MCF 10A (cell line): ENCODE data around the gene SENP7. TPM values are rescaled to one million over a fixed set of nuclear protein-coding genes. Genes with fewer than 3 reads are reported as not detected.
"Not testable (repeated sequence)": the region's sequence is repeated elsewhere in the genome, so short reads cannot be mapped to it uniquely, and the experiment has no call there.

Experiments used
- BruUV-seq: library from RNA; stranded (reverse); fragments of 400-500 nt; replicated peaks from 2 replicates; lab custom pipeline; 2021; lab: Mats Ljungman, UMichigan
- CTCF ChIA-PET: fragments of 300-600 bp; sonication (Branson Sonifier 250); formaldehyde crosslinking; extraction: SDS; loops from one replicate; lab custom pipeline; 2021; ENCODE audit warnings: antibody characterized with exemption, inconsistent platforms; lab: Yijun Ruan, JAX
- POLR2A ChIA-PET: fragments of 300-600, 350-650 bp; sonication (Branson Sonifier 250); formaldehyde crosslinking; extraction: SDS; loops from one replicate; lab custom pipeline; 2020; ENCODE audit warnings: antibody characterized with exemption, inconsistent platforms; lab: Yijun Ruan, JAX
- DNase-seq: peaks from one replicate; pipeline ENCODE4 v3.0.0-alpha.2; 2018; ENCODE audit not compliant: unreplicated experiment
- H3K27ac Mint-ChIP-seq: one replicate; pipeline ENCODE4 v1.8.0; 2022; ENCODE audit warnings: mild to moderate bottlenecking, low read depth, mixed read lengths; ENCODE audit not compliant: unreplicated experiment
- H3K27me3 Mint-ChIP-seq: one replicate; pipeline ENCODE4 v1.8.0; 2022; ENCODE audit warnings: mixed read lengths; ENCODE audit not compliant: insufficient read depth, unreplicated experiment
- H3K36me3 Mint-ChIP-seq: one replicate; pipeline ENCODE4 v1.8.0; 2022; ENCODE audit warnings: mild to moderate bottlenecking, moderate library complexity, mixed read lengths; ENCODE audit not compliant: insufficient read depth, unreplicated experiment
- H3K4me1 Mint-ChIP-seq: one replicate; pipeline ENCODE4 v1.8.0; 2022; ENCODE audit warnings: mixed read lengths; ENCODE audit not compliant: insufficient read depth, unreplicated experiment
- H3K4me3 Mint-ChIP-seq: one replicate; pipeline ENCODE4 v1.8.0; 2022; ENCODE audit warnings: mild to moderate bottlenecking, moderate library complexity, mixed read lengths; ENCODE audit not compliant: unreplicated experiment
- H3K9me3 Mint-ChIP-seq: one replicate; pipeline ENCODE4 v1.8.0; 2022; ENCODE audit warnings: mixed read lengths; ENCODE audit not compliant: unreplicated experiment
- intact Hi-C: fragments of 100-400 bp; cut with micrococcal nuclease; formaldehyde crosslinking; loops from 2 replicates; pipeline ENCODE4 v1.14.1; 2022
- total RNA-seq: library from RNA; stranded (reverse); gene quantifications from 2 replicates; pipeline ENCODE4 v1.2.3, GENCODE V29; 2022
- TF ChIP-seq, protein P1 (sequence below): fragments of 200-600 bp; IDR thresholded peaks from one replicate; pipeline ENCODE4 v1.8.0; 2022; ENCODE audit warnings: antibody characterized with exemption, mild to moderate bottlenecking; ENCODE audit not compliant: unreplicated experiment

SENP7 gene
- total RNA-seq, 1 experiment from 2014 or later = 11.9 TPM

DNA sequence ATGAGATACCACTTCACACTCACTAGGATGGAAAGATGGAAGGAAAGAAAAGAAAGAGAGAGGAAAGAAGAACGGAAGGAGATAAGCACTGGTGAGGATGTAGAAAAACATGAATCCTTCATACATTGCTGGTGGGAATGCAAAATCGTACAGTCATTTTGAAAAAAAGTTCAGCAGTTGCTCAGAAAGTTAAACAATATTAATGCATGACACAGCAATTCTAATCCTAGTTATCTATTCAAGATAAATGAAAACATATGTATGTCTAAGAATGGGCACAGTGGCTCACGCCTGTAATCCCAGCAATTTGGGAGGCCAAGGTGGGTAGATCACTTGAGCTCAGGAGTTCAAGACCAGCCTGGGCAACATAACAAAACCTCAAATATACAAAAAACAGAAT is 59.1 kb downstream of the SENP7 start:
- DNase-seq = no peak
- ChIA-PET POLR2A (no interaction called here), CTCF (no interaction called here)
- BruUV-seq = no TSS peak
- Mint-ChIP-seq H3K4me3 (no peak overlapping the region), H3K4me1 (no peaks in the 10 kb centered on the region), H3K27me3 (no peaks in the 10 kb centered on the region), H3K27ac (no peak overlapping the region), H3K36me3 (no peaks in the 10 kb centered on the region), H3K9me3 (peaks cover 7% of the 10 kb centered on the region)
- TF ChIP-seq, protein P1, sequence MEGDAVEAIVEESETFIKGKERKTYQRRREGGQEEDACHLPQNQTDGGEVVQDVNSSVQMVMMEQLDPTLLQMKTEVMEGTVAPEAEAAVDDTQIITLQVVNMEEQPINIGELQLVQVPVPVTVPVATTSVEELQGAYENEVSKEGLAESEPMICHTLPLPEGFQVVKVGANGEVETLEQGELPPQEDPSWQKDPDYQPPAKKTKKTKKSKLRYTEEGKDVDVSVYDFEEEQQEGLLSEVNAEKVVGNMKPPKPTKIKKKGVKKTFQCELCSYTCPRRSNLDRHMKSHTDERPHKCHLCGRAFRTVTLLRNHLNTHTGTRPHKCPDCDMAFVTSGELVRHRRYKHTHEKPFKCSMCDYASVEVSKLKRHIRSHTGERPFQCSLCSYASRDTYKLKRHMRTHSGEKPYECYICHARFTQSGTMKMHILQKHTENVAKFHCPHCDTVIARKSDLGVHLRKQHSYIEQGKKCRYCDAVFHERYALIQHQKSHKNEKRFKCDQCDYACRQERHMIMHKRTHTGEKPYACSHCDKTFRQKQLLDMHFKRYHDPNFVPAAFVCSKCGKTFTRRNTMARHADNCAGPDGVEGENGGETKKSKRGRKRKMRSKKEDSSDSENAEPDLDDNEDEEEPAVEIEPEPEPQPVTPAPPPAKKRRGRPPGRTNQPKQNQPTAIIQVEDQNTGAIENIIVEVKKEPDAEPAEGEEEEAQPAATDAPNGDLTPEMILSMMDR = no peak
- intact Hi-C loops = no loop called here

DNA sequence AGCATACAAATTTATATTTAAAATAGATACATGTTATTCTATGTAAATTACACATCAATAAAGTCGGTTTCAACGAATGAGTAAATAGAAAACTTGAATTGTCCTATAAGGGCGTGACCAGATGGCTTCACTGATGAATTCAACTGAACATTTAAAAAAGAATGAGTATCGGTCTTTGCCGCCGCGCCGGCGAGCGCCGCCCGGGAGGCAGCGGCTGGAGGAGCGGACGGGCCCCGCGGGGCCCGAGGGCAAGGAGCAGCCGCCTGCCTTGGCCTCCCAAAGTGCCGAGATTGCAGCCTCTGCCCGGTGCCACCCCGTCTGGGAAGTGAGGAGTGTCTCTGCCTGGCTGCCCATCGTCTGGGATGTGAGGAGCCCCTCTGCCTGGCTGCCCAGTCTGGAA is 74.4 kb downstream of the SENP7 start:
- H3K27ac Mint-ChIP-seq, H3K9me3 Mint-ChIP-seq, POLR2A ChIA-PET, H3K4me1 Mint-ChIP-seq, intact Hi-C loops, H3K4me3 Mint-ChIP-seq, H3K36me3 Mint-ChIP-seq, BruUV-seq, H3K27me3 Mint-ChIP-seq, DNase-seq, CTCF ChIA-PET: not testable (repeated sequence)

DNA sequence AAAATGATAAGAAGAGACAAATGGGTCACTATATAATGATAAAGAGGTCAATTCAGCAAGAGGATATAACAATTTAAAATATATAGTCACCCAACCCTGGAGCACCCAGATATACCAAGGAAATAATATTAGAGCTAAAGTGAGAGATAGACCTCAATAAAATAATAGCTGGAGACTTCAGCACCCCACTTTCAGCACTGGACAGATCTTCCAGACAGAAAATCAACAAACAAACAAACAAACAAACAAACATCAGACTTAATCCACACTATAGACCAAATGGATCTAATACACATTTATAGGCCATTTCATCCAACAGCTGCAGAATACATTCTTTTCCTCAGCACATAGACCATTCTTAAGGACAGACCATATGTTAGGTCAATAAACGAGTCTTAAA is 79.4 kb downstream of the SENP7 start:
- no peak overlapping the region for H3K27ac Mint-ChIP-seq
- ChIA-PET POLR2A (no interaction called here), CTCF (no interaction called here)
- TF ChIP-seq, protein P1 = no peak
- H3K4me1 Mint-ChIP-seq = no peaks in the 10 kb centered on the region
- no peak overlapping the region for H3K4me3 Mint-ChIP-seq
- intact Hi-C loops = no loop called here
- H3K27me3 Mint-ChIP-seq = no peaks in the 10 kb centered on the region
- H3K9me3 Mint-ChIP-seq = peaks cover 29% of the 10 kb centered on the region
- H3K36me3 Mint-ChIP-seq = peaks cover 6% of the 10 kb centered on the region
- no peak for DNase-seq
- no TSS peak for BruUV-seq

DNA sequence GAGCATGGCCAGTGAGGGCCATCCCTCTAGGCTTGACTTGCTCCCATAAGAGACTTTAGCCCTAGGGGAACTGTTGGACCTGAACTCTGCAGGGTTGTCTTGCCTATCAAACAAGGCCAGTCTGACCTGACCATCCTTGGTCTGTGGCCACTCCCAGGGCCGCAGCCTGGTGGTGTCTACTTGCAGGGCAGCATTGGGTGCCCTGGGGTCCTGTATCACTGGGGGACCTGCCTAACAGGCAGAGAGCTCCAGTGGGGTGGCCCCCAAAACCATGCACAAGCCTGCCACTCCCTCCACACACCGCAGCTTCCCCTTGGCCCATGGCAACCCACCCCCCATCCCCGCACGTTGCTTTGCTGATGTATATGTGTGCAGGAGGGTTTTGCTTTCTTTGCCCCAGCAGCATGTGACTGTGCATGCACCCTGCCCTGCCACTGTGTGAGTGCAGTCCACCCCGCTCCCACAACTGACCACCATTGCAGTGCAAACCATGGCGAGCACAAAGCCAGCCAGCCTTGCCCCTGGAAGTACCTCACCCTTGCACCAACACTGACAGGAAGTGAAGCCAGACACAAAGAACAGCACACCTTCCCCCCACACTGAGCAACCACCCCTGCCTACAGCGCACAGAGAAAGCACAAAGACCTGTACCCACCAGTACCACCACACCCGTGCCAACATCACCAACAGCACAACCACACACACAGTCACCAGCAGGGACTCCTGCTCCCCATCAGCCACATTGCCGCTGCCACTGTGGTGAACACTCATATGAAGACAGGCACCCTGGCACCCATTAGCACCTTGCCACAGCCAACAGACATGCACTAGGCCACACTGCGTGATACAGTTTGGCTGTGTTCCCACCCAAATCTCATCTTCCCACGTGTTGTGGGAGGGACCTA is 88.8 kb downstream of the SENP7 start:
- DNase-seq = no peak
- TF ChIP-seq, protein P1 = no peak
- H3K4me1 Mint-ChIP-seq = no peaks in the 10 kb centered on the region
- ChIA-PET CTCF (no interaction called here), POLR2A (no interaction called here)
- no peaks in the 10 kb centered on the region for H3K9me3 Mint-ChIP-seq
- BruUV-seq = no TSS peak
- H3K36me3 Mint-ChIP-seq = no peaks in the 10 kb centered on the region
- no peaks in the 10 kb centered on the region for H3K27me3 Mint-ChIP-seq
- no peak overlapping the region for H3K27ac Mint-ChIP-seq
- intact Hi-C loops = no loop called here
- no peak overlapping the region for H3K4me3 Mint-ChIP-seq
